ENCODE results near the gene RAB2B. TPM values are rescaled to one million over a fixed set of nuclear protein-coding genes. Genes with fewer than 3 reads are reported as not detected.

Gene RAB2B
- total RNA-seq (2022; extraction: Qiagen RNA extraction; ENCODE audit: low read depth), result 9.8 to 15.8 TPM (median 13.0 TPM) in 5 replicates

DNA sequence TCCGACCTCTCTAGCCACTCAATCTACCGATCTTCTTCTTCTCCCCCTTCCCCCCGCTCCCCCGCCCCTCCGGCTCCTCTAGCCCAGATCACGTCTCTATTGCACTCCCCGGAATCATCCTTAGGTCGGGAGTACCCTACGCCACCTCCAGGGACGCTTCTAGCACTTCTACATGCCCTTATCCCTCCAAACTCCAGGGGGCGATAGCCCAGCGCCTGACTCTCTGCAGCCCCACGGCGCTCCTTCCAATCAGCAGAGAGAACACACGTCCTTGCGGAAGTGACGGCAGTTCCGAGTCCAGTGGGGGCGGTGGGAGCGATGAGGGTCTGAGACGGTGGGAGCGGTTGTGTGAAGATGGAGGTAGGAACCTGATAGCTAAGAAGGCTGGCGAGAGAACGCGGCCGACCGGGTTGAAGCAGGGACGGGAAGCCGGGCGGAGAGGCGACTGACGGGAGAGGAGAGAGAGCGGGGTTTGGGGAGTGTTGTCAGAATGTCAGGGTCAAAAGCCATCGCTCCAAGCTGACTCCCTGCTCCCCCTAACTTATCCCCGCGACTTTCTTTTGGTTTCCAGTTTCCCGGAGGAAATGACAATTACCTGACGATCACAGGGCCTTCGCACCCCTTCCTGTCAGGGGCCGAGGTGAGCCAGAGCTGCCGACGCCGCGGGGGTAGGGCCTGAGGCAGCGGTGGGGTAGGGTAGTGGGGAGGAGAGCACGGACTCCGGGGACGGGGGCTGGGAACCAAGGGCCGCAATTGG lies at the start of gene RAB2B, which contains the start of gene TOX4:
Gene RAB2B, minus strand, starts transcription at position 35 of the 757 bp plus-strand sequence. CDS start 87 bp downstream, outside the sequence.
Gene TOX4, plus strand, starts transcription at position 271 of the 757 bp plus-strand sequence. Its CDS starts 84 bp downstream, at position 355.

DNA sequence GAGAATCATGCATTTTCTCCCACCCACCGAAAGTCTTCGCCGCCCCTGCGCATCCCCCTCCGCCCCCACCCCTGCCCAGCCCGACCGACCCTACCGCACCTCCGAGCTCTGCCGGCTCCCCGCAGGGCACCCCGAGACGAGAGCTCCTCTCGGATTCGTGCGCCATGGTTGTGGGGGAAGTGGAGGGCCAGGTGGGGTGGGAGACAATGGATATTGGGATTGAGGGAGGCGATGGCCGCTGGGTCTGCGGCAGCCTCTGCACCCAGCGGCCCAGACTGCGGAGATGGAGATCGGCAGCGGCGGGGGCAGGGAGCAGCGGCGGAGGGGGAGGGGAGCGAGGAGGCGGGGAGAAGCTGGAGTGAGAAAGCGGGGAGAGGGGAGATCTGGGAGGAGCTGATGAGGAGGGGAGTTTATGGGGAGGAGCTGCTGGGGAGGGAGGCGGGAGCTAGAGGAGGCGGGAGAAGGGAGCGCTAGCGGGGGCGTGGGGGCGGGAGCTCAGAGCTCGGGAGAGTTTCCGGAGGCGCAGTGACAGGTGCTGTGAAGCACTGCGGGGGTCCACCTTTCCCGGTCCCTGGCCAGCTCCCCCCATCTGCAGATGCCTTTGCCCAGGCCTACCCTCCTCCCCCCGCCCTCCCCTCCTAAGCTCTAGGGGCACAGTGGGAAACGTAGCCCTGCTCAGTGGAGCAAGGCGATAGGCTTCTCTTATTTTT lies 49.4 kb upstream of the RAB2B start, which contains the start of gene SALL2:
Gene SALL2, minus strand, starts transcription at position 385 of the 710 bp plus-strand sequence. Its CDS starts 219 bp downstream, at position 166.

GRCh38 chr14:21510735-21511657 lies 34.2 kb upstream of the RAB2B start, which contains the start of gene METTL3:
METTL3 (minus strand) TSS chr14:21511340; CDS start chr14:21511223, 117 bp downstream.

GRCh38 chr14:21455912-21456667 lies 20.7 kb downstream of the RAB2B start, which contains the start of gene CHD8:
CHD8 (minus strand) TSS chr14:21456123; CDS start chr14:21431643, 24,480 bp downstream.

Other genes with a start within 250 kb of the RAB2B start
- 761 to 1,051 TPM (median 847 TPM) in 5 replicates for gene HNRNPC, start 207.5 kb downstream of the RAB2B start, total RNA-seq (2022; extraction: Qiagen RNA extraction; ENCODE audit: low read depth)
- 0.07 to 0.71 TPM (median 0.23 TPM) in 5 replicates for gene RPGRIP1, start 196.9 kb downstream of the RAB2B start, total RNA-seq (2022; extraction: Qiagen RNA extraction; ENCODE audit: low read depth)
- gene SUPT16H, start 92.9 kb downstream of the RAB2B start, total RNA-seq (2022; extraction: Qiagen RNA extraction; ENCODE audit: low read depth), result 101 to 123 TPM (median 108 TPM) in 5 replicates
- gene CHD8, start 20.8 kb downstream of the RAB2B start, total RNA-seq (2022; extraction: Qiagen RNA extraction; ENCODE audit: low read depth), result 39.2 to 42.9 TPM (median 40.5 TPM) in 5 replicates
- 51.2 to 70.3 TPM (median 65.6 TPM) in 5 replicates for gene TOX4, start 236 bp upstream of the RAB2B start, total RNA-seq (2022; extraction: Qiagen RNA extraction; ENCODE audit: low read depth)
- 41.2 to 51.9 TPM (median 49.7 TPM) in 5 replicates for gene METTL3, start 34.4 kb upstream of the RAB2B start, total RNA-seq (2022; extraction: Qiagen RNA extraction; ENCODE audit: low read depth)
- 1.00 to 1.6 TPM (median 1.3 TPM) in 5 replicates for gene SALL2, start 49.4 kb upstream of the RAB2B start, total RNA-seq (2022; extraction: Qiagen RNA extraction; ENCODE audit: low read depth)
- gene OR10G3, start 103.1 kb upstream of the RAB2B start, total RNA-seq (2022; extraction: Qiagen RNA extraction; ENCODE audit: low read depth), result not detected in 5 replicates
- not detected in 5 replicates for gene OR10G2, start 158.0 kb upstream of the RAB2B start, total RNA-seq (2022; extraction: Qiagen RNA extraction; ENCODE audit: low read depth)
- gene OR4E2, start 176.9 kb upstream of the RAB2B start, total RNA-seq (2022; extraction: Qiagen RNA extraction; ENCODE audit: low read depth), result not detected in 5 replicates
- gene OR4E1, start 196.9 kb upstream of the RAB2B start, total RNA-seq (2022; extraction: Qiagen RNA extraction; ENCODE audit: low read depth), result not detected in 5 replicates